Stimulated activated CD8-positive, alpha-beta memory T cell treated with anti-CD3 and anti-CD28 coated beads, Interleukin-4, amount 100 ng/mL, for 4 hours (primary cell): Measurements from ENCODE around the gene DIP2C.

Experiments
- DNase-seq, 2 donors: peaks; one replicate each; pipeline ENCODE4 v3.0.0-alpha.2; 2020; ENCODE audit warnings: low read depth in 2 of 2, low spot score in 1 of 2

The DIP2C gene

DNA sequence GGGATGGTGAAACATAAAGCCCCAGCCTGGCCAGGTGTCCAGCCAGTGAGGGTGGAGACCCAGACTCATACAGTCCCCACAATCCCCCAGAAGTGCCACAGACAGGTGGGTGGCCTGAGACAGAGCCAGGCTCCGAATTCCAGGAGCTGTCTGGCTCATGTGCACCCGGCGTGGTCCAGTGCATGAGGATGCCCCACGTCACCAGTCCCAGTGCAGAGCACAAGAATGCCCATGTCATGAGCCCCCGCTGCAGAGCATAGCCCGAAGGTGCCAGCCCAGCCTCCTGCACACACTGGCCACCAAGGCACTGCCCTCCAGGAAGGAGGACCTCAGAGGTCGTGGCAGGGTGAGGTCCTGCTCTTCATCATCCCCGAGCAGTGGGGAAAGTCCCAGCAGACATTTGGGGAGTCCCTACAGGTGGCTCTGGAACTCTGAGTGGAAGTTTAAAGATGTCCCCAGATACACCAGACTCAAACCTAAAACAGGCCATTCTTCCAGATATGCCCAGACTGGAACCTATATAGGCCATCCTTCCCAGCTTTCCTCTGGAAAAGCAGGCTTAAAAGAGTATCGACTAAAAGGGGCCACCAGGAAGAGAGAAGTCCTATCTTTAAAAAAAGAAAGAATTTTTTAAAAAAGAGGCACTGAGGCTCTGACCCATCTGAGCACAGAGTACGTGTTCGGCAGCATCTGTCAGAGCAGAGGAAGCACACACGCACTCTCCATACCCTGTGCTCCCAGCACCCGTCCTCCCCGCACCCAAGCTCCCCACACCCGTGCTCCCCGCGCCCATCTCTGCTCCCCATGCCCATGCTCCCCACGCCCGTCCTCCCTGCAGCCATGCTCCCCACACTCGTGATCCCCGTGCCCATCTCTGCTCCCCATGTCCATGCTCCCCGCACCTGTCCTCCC is 11.5 kb downstream of the DIP2C start:
- DNase-seq: no peak

DNA sequence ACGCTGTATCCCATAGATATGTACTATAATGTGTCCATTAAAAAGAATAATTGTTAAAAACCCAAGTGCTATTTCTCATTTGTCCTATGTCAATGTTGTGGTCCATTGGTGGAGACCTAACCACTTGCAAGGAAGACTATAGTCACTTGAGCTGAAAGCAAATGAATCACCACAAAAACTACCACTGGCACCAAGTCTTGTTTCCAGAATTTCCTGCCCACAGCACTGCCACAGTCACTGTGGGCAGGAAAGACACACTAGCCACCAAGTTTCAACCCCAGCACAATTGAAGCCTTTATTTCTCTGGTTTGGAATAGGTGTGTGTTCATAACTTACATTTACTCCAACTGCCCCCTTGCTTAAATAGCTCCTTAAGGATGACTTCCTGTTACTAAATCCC is 12.4 kb downstream of the DIP2C start:
- no peak for DNase-seq

DNA sequence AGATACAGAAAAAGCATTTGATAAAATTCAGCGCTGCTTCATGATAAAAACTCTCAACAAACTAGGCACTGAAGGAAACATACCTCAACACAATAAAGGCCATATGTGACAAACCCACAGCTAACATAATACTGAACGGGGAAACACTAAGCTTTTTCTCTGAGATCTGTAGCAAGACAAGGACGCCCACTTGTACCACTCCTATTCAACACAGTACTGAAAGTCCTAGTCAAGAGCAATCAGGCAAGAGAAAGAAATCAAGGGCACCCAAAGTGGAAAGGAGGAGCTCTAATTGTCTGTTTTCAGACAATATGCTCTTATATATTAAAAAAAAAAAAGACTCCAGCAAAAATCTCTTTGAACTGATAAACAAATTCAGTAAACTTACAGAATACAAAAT is 13.3 kb downstream of the DIP2C start:
- no peak for DNase-seq

DNA sequence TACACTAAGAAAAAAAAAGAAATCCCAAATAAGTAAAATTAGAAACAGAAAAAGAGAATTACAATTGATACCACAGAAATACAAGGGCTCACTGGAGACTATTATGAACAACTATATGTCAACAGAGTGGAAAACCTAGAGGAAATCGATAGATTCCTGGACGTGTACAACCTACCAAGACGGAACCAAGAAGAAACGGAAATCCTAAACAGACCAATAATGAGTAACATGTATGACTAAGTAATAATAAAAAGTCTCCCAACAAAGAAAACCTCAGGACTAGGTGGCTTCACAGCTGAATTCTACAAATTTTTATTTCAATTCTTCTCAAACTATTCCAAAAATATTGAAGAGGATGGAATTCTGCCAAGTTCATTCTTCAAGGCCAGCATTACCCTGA is 13.9 kb downstream of the DIP2C start:
- DNase-seq: no peak

DNA sequence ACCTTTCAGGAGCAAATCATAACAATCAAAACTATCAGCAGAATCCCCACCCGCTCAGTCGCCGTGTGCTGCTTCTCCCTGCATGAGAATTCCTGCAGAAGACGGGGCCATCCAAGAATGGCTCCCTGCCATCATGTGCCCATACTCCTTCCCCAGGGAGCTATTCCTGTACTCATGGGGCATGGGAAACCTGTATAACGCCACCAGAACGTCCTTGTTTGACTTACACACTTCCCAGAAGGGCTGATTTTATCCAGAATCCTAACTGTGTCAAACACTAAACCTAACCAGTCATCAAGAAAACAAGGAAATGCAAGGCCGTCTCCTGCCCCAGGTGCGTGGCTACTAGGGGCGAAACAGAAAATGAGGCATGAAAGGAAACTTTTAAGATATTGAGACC is 16.0 kb downstream of the DIP2C start:
- DNase-seq: no peak

DNA sequence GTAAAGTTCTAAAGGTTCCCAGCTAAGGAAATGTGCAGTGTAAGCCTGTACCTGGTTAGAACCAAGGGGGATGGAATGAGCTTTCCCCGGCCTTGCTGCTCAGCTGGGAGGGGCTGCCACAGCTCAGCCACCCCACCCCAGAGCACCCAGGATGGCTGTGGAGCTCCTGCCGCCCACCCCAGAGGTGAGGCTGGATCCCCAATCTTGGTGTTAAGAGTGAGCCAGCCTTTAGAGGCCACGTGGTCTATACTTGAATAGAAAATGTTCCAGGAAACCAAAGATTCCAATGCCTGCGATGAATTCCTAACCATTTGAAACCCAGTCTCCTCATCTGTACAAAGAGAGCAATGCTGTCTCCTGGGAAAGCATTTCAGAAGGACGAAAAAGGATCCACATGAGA is 16.5 kb downstream of the DIP2C start:
- DNase-seq: no peak

DNA sequence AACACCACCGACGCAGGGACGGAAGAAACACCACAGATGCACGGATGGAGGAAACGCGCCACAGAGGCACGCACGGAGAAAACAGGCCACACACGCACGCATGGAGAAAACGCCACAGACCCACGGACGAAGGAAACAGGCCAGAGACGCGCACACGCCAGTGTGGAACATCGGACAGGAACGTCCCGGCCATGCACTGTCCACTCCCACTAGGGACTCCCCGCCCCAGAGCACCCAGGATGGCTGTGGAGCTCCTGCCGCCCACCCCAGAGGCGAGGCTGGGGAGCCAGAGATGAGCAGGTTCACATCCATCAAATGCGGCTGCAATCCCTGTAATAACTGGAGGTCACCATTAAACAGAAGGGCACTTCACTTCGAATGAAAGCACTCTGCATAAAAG is 17.3 kb downstream of the DIP2C start:
- DNase-seq: no peak

DNA sequence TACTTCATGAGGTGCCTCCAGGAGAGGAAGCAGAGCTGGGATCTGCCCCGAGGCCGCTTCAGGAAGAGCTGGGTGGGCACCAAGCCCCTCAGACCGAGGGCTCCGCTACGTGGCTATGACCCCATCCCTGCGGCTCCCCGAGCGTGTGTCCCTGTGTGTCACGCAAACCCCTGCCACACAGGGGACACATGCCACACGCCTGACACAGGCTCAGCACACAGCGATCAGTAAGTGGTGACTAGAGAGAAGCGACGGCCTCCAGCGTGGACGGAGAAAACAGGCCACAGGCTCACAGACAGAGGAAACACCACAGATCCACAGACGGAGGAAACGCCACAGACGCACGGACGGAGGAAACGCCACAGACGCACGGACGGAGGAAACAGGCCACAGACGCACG is 18.5 kb downstream of the DIP2C start:
- no peak for DNase-seq

DNA sequence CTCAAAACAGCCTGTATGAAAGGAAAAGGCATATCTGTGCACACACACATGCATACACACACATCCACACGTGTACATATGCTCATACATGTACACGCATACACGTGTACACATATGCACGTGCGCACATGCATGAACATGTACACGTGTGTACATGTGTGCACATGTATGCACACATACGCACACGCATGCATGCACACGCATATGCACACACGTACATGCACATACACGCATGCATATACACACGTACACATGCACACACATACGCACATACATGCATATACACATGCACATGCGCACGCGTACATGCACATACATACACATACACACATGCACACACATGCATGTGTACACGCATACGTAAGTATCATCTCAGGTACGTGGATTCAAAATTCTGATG is 19.4 kb downstream of the DIP2C start:
- no peak for DNase-seq

DNA sequence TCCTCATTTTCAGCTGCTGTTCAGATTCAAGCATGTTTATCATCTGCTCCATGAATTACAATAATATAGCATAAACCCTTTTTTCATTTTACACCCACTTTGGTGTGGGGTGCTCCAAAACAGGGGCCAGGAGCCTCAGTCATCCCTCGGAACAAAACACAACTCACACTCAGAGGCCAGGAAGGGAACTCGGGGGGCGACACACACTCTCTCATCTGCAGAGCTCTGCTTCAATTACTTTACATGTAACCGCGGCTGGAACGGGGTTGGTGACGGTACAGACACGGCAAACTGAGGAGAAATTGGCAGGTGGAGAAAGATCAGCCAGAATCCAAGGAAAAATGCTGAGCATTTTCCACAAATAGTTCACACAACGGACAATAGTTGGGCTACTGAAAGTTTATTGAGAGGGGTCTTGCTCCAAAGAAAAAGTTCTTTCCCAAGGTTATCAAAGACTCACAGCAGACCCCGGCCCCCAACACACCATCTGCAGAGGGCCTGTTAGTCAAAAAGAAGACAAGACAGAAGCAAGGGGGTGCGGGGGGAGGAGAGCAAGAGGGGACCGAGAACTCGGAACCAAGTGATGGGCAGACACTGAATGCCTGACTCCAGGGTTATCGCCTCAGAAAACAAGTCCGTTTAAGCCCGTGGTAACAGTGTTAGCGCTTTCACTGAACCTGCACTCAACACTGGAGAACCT is 20.5 kb downstream of the DIP2C start:
- DNase-seq: no peak

DNA sequence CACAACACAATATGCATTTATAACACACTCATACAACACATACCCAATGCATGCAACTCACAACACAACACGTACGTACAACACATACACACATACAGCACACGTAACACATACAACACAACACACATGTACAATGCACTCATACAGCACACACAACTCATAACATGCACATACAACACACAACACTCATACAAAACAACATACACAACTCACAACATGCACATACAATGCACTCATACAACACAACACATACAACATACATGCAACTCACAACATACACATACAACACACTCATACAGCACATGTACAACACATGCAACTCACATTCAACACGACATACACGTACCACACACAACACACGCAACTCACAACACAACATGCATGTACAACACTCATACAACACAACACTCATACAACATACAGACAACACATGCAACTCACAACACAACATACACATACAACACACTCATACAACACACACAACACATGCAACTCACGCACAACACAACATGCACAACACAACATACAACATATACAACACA is 21.8 kb downstream of the DIP2C start:
- DNase-seq: no peak

DNA sequence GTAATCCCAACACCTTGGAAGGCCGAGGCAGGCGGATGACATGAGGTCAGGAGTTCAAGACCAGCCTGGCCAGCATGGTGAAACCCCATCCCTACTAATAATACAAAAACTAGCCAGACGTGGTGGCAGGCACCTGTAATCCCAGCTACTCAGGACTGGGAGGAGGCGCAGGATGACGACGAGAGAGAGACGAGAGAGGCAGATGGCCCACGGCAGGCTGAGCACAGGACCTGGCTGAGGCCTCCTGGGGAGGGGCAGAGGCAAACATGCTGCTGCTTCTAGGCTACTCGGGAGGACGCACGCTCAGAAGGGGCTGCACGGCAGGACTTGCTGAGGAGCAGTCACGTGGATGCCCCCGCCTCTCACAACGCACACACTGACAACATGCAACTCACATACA is 22.4 kb downstream of the DIP2C start:
- no peak for DNase-seq

DNA sequence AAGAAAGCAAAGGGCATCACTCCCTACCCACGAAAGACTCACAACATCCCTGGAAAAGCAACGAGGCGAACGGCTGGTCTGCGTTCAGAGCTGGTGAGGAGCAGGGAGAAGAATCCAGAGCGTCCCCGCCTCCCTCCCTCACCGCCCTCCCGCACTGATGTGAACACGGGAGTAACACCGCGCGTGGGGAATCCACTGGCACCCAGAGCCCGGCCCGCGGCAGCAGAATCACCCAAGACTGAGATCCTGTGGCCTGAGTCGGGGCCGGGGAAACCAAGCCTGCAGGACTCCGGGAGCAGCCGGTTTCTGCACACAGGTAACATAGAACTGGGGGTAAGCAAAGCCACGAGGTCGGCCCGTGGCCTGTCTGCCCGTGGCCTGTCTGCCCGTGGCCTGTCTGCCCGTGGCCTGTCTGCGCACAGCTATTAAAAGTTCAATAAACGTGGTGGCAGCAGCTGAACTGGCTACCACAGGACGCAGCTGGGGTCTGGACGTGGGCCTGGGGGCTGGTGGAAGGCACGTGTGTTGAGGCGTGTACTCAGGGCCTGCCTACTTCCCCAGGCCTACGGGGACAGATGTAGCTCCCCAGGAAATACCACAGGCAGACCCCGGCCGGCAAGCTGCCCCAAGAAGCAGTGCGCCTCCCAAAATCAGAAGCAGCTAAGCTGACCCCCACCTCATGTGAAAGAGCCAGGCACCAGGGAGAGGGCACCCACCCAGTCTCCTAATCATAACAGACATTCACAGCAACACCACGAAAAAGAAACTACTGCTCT is 23.0 kb downstream of the DIP2C start:
- DNase-seq: no peak

DNA sequence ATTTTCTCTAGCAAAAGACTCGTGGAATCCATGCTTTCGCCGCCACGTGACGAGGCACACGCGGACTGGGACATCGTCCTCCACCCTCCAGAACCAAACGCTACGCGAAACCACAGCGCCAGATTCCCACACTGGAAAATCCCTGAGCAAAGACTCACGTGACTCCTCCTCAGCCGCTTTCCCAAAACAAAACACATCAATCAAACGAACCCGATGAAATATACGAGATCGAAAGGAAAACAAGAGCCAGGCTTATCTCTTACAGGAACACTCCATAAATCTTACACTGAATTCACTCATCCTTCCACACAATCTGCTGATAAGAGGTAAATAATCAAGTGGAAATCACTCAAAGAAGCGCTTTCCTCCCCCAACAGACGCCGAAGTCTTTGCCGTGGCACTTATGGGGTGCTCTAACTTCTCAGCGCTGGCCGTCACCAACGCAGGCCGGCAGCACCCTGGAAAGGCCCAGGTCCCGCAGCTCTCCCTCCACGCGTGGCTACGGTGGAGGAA is 23.8 kb downstream of the DIP2C start:
- no peak for DNase-seq

DNA sequence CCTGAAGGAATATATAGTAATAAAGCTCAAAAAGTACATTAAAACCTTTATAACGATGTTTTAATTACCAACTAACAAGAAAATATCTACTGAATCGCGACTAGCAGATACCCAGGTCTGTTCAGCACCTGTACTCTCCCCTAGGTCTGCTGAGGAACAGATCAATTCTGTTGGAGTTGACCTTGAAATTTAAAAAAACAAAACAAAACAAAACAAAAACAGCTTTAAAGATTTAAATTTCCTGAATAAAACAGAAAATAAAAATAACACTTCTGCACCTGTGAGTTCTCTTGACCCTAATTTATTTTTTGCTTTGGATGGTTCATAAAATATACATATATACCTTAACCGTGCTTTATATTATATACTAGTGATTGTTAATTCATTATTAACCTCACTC is 24.6 kb downstream of the DIP2C start:
- DNase-seq: no peak

DNA sequence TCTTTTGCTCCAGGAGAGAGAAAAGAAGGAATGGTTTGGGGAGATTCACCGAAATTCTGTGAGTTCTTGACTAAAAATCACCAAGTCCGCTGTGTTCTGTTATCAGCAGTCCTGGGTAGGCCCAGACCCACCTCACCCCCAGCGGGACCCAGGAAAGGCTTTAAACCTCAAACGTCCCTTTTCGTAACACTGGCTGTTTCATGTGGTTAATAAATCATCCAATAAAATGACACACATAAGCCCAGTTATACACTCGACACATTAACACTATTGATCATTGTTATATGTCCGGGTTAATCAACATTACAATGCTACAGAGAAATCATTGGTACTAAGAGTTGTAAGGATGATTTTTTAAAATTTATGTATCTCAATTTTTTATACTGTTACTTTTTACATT is 25.2 kb downstream of the DIP2C start:
- DNase-seq: no peak

DNA sequence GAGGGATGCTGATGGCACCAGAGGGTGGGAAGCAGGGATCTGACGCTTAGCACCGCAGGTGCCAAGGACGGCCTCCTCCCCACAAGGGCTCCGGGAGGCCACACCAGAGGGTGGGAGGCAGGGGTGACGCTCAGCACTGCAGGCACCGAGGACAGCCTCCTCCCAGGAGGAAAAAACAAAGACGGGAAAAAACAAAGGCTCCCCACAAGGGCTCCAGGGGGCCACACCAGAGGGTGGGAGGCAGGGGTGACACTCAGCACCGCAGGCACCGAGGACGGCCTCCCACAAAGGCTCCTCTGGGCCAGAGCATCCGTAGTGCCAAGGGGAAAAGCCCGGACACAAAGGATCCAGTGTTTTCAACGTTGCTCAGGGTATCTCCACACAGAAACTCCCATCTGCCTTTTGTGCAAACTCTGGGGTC is 25.6 kb downstream of the DIP2C start:
- no peak for DNase-seq

DNA sequence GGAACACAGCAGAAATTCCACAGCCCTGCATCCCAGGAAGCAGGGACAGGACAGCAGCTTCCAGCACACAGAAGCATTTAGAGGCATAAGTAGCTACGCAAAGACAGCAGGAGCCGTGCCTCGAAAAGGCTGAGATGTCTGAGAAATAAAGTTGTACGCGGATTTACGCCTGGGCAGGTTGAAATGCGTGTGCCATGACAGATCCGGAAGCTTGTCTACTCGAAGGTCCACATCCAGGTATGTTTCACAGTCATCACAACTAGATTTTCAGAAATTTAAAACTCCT is 26.1 kb downstream of the DIP2C start:
- no peak for DNase-seq

DNA sequence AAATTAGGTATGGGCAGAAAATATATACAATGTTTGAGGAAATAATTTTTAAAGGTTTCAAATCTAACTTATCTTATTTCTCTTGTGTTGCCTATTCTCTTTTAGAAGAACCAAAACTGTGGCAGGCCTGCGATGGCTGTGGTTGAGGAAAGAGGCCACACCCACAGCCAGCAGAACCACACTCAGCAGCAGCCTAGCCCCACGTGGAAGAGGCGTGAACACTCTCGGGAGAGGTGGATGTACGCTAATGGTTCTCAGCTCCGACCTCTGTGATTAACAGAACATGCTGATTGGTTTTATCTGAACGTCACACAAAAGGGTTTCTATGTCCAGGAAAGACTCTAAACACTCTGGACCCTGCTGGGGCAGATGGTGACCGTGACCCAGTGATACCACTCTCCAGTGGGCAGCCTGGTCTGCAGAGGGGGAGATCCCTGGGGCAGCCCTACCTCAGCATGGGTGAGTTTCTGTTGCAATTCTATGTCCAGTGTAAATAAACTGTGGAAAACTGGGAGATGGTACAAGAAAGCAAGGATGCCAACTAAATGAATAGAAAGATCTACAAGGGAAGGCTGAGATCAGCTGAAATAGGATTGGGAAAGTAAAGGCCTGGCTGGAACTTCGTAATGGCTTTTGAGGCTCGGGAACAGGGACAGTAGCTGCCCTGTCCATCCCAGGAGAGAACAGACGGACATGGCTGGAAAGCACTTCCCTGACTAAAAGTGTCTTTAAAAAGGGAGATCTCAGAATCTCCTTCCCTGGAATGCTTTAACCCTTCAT is 26.6 kb downstream of the DIP2C start:
- no peak for DNase-seq

DNA sequence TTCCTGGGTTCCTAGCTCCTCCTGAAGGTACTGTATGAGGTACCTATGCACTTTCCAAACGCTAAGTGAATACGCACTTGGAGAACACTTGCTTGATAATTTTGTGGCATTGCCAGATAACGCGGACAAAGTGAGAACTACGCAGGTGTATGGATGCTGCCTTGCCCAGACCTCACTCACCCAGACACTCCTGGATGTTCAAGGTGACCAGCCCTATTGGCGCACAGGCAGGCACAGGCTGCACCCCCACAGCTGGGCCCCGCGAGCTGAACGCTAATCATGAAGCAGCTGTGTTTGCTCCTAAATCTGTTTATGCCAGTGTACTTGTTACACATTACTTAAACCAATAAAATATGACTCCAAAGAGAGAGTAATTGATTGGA is 27.3 kb downstream of the DIP2C start:
- DNase-seq: no peak
